Sigmoid colon (tissue), 4 donors: ENCODE measurements around the gene ATG12.

Experiments
- POLR2AphosphoS5 ChIP-seq, 4 donors: sonication (generic); formaldehyde crosslinking; IDR thresholded peaks; one replicate each; pipeline ENCODE4 v1.6.1; 2017; ENCODE audit warnings: antibody characterized with exemption in 4 of 4
- TF ChIP-seq, protein P1 (sequence below), 4 experiments: fragments of 450-650 bp in 3 of 4; fragments of 200-600 bp in 1 of 4; IDR thresholded peaks; one replicate each; pipeline ENCODE4 v1.5.1; 2016 to 2019; ENCODE audit warnings: antibody characterized with exemption in 4 of 4, mild to moderate bottlenecking in 3 of 4, moderate library complexity in 2 of 4

DNA sequence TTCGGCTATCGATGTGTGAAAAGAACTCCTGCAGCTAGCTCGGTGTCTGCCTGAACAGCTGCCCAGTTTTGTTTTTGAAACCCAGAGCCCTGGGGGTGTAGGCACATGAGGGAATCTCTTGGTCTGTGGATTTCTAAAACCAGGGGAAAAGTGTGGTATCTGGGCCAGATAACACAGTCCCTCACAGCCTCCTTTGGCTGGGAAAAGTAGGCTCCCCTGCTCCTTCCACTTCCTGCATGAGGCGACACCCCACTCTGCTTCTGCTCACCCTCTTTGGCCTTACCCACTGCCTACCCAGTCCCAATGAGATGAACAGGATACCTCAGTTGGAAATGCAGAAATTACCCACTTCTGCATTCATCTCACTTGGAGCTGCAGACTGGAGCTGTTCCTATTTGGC lies 15.4 kb downstream of the ATG12 start:
- TF ChIP-seq POLR2AphosphoS5 (IDR thresholded peaks at IDR 0.05): no peak
- TF ChIP-seq, protein P1, sequence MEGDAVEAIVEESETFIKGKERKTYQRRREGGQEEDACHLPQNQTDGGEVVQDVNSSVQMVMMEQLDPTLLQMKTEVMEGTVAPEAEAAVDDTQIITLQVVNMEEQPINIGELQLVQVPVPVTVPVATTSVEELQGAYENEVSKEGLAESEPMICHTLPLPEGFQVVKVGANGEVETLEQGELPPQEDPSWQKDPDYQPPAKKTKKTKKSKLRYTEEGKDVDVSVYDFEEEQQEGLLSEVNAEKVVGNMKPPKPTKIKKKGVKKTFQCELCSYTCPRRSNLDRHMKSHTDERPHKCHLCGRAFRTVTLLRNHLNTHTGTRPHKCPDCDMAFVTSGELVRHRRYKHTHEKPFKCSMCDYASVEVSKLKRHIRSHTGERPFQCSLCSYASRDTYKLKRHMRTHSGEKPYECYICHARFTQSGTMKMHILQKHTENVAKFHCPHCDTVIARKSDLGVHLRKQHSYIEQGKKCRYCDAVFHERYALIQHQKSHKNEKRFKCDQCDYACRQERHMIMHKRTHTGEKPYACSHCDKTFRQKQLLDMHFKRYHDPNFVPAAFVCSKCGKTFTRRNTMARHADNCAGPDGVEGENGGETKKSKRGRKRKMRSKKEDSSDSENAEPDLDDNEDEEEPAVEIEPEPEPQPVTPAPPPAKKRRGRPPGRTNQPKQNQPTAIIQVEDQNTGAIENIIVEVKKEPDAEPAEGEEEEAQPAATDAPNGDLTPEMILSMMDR (IDR thresholded peaks at IDR 0.05): no peak
